Mesenchymal stem cell (in vitro differentiated cells and primary cell): ENCODE data around the gene PRRT2.

ENCODE experiments used
- DNase-seq: peaks from one replicate; pipeline ENCODE4 v3.0.0-alpha.2; 2013
- H2AFZ ChIP-seq: one replicate; pipeline ENCODE4 v1.6.1; 2013; ENCODE audit warnings: low read depth, mild to moderate bottlenecking, control low read depth, inconsistent platforms, low read length, moderate library complexity
- H2AK5ac ChIP-seq: 2 replicates; pipeline ENCODE4 v1.6.1; 2013; ENCODE audit warnings: low read length, moderate library complexity, mild to moderate bottlenecking, inconsistent platforms; ENCODE audit not compliant: severe bottlenecking
- H2BK120ac ChIP-seq: one replicate; pipeline ENCODE4 v1.6.1; 2013; ENCODE audit warnings: low read depth, mild to moderate bottlenecking, inconsistent platforms, low read length, moderate library complexity
- H2BK12ac ChIP-seq, 2 experiments: one replicate each; pipeline ENCODE4 v1.6.1; 2013; ENCODE audit warnings: inconsistent platforms in 2 of 2, low read length in 2 of 2, mild to moderate bottlenecking in 2 of 2, moderate library complexity in 2 of 2, control low read depth in 1 of 2
- H2BK15ac ChIP-seq: one replicate; pipeline ENCODE4 v1.6.1; 2013; ENCODE audit warnings: mild to moderate bottlenecking, low read depth, inconsistent platforms; ENCODE audit not compliant: poor library complexity, severe bottlenecking
- H2BK5ac ChIP-seq: 2 replicates; pipeline ENCODE4 v1.6.1; 2013; ENCODE audit warnings: low read depth, mild to moderate bottlenecking, low read length, control low read depth, inconsistent platforms; ENCODE audit not compliant: poor library complexity, severe bottlenecking
- H3K14ac ChIP-seq, 2 experiments: one replicate each; pipeline ENCODE4 v1.6.1; 2013; ENCODE audit warnings: inconsistent platforms in 2 of 2, low read length in 2 of 2, control low read depth in 1 of 2, mild to moderate bottlenecking in 1 of 2, moderate library complexity in 1 of 2
- H3K18ac ChIP-seq, 2 experiments: one replicate each; pipeline ENCODE4 v1.6.1; 2013; ENCODE audit warnings: inconsistent platforms in 2 of 2, low read length in 2 of 2, control low read depth in 1 of 2, low read depth in 1 of 2, mild to moderate bottlenecking in 1 of 2
- H3K23ac ChIP-seq, 2 experiments: one replicate each; pipeline ENCODE4 v1.6.1; 2013; ENCODE audit warnings: inconsistent platforms in 2 of 2, low read length in 2 of 2, mild to moderate bottlenecking in 2 of 2, moderate library complexity in 2 of 2, control low read depth in 1 of 2
- H3K27ac ChIP-seq: 2 replicates; pipeline ENCODE4 v1.5.1; 2013; ENCODE audit warnings: mild to moderate bottlenecking, moderate library complexity, low read length, control low read depth, inconsistent platforms; ENCODE audit not compliant: poor library complexity, severe bottlenecking
- H3K27me3 ChIP-seq, 2 experiments: 2 replicates each; pipeline versions ENCODE4 v1.6.1 to v1.7.0; 2013; ENCODE audit warnings: low read length in 2 of 2, mild to moderate bottlenecking in 2 of 2, moderate library complexity in 2 of 2, control low read depth in 1 of 2, inconsistent platforms in 1 of 2; ENCODE audit not compliant: control insufficient read depth in 1 of 2, insufficient read depth in 1 of 2
- H3K36me3 ChIP-seq, 2 experiments: 2 replicates each; pipeline versions ENCODE4 v1.6.1 to v1.7.0; 2013; ENCODE audit warnings: low read length in 2 of 2, control low read depth in 1 of 2, inconsistent platforms in 1 of 2, low read depth in 1 of 2, mild to moderate bottlenecking in 1 of 2; ENCODE audit not compliant: insufficient read depth in 2 of 2, control insufficient read depth in 1 of 2
- H3K4ac ChIP-seq, 2 experiments: one replicate each; pipeline ENCODE4 v1.6.1; 2013; ENCODE audit warnings: inconsistent platforms in 2 of 2, low read length in 2 of 2, mild to moderate bottlenecking in 2 of 2, moderate library complexity in 2 of 2, control low read depth in 1 of 2, low read depth in 1 of 2
- H3K4me1 ChIP-seq: 2 replicates; pipeline ENCODE4 v1.6.1; 2013; ENCODE audit warnings: low read depth, low read length, control low read depth; ENCODE audit not compliant: control insufficient read depth, insufficient read depth
- H3K4me2 ChIP-seq: 2 replicates; pipeline ENCODE4 v1.6.1; 2013; ENCODE audit warnings: low read length, mild to moderate bottlenecking, inconsistent platforms; ENCODE audit not compliant: poor library complexity, severe bottlenecking
- H3K4me3 ChIP-seq, 2 experiments: 2 replicates each; pipeline versions ENCODE4 v1.5.1 to v1.7.0; 2013; ENCODE audit warnings: low read length in 2 of 2, mild to moderate bottlenecking in 2 of 2, control low read depth in 1 of 2, low read depth in 1 of 2; ENCODE audit not compliant: insufficient read depth in 1 of 2
- H3K79me1 ChIP-seq: replicated peaks from 2 replicates; pipeline ENCODE4 v1.6.1; 2013; ENCODE audit warnings: mild to moderate bottlenecking, control low read depth, low read length, inconsistent platforms; ENCODE audit not compliant: poor library complexity, severe bottlenecking
- H3K9ac ChIP-seq: 2 replicates; pipeline ENCODE4 v1.7.0; 2013; ENCODE audit warnings: mild to moderate bottlenecking, low read length, moderate library complexity
- H3K9me3 ChIP-seq: 2 replicates; pipeline ENCODE4 v1.7.0; 2013; ENCODE audit warnings: mild to moderate bottlenecking, low read length; ENCODE audit not compliant: control insufficient read depth
- H4K8ac ChIP-seq: one replicate; pipeline ENCODE4 v1.6.1; 2013; ENCODE audit warnings: inconsistent platforms, mild to moderate bottlenecking, low read length, moderate library complexity
- H4K91ac ChIP-seq: one replicate; pipeline ENCODE4 v1.6.1; 2013; ENCODE audit warnings: mild to moderate bottlenecking, low read length, inconsistent platforms
- WGBS: methylation state at CpG from one replicate; pipeline ENCODE4 v1.1.7; 2013; ENCODE audit warnings: mixed read lengths; 5-methylcytosine and 5-hydroxymethylcytosine counted together

The PRRT2 gene

GRCh38 chr16:29789775-29790182 is 22.2 kb upstream of the PRRT2 start:
- no peaks in the 10 kb centered on the region for H3K27me3 ChIP-seq
- H2BK15ac ChIP-seq = peak overlapping the region; percentile 4
- H4K91ac ChIP-seq = peak overlapping the region; percentile 87
- H4K8ac ChIP-seq = peak overlapping the region; percentile 76
- peak overlapping the region in 1 of 2 experiments; percentile 10 for H2BK12ac ChIP-seq
- peak overlapping the region; percentile 12 to 50 for H3K4ac ChIP-seq
- H3K23ac ChIP-seq = no peak overlapping the region
- H3K4me1 ChIP-seq = peaks cover 15% of the 10 kb centered on the region
- H3K27ac ChIP-seq = peak overlapping the region; percentile 77
- H3K36me3 ChIP-seq = no peaks in the 10 kb centered on the region
- no peak overlapping the region for H2BK120ac ChIP-seq
- no peak overlapping the region for H2AK5ac ChIP-seq
- H3K4me3 ChIP-seq = peak overlapping the region; percentile 50 to 91
- peak overlapping the region; percentile 72 for H3K4me2 ChIP-seq
- 85% methylated on average over 20 of the region's 20 CpGs for WGBS
- H3K79me1 ChIP-seq = peaks cover 11% of the 10 kb centered on the region
- H3K18ac ChIP-seq = peak overlapping the region; percentile 7 to 79
- H2BK5ac ChIP-seq = no peak overlapping the region
- H3K9me3 ChIP-seq = no peaks in the 10 kb centered on the region
- H3K9ac ChIP-seq = peak overlapping the region; percentile 90
- H2AFZ ChIP-seq = peak overlapping the region; percentile 87
- H3K14ac ChIP-seq = peak overlapping the region in 1 of 2 experiments; percentile 63
- no peak for DNase-seq

GRCh38 chr16:29790183-29790948 is 21.6 kb upstream of the PRRT2 start, which contains the start of gene KIF22:
Gene KIF22, plus strand, starts transcription at chr16:29790751. Its CDS starts 9 bp downstream, at chr16:29790760.
- Histone ChIP-seq H3K23ac (no peak within 1 kb of the TSS), H3K4me2 (peak within 1 kb of the TSS; percentile 85), H3K36me3 (no peaks in the 10 kb centered on the region), H4K91ac (peak within 1 kb of the TSS; percentile 87), H2BK12ac (peak within 1 kb of the TSS in 1 of 2 experiments; percentile 10), H2AFZ (peak within 1 kb of the TSS; percentile 87), H3K4me1 (peaks cover 10% of the 10 kb centered on the region), H2AK5ac (no peak within 1 kb of the TSS), H3K18ac (peak within 1 kb of the TSS; percentile 37 to 79), H3K14ac (peak within 1 kb of the TSS in 1 of 2 experiments; percentile 63), H2BK120ac (no peak within 1 kb of the TSS), H3K4me3 (peak within 1 kb of the TSS; percentile 91 to 98), H4K8ac (peak within 1 kb of the TSS; percentile 76), H3K27me3 (no peaks in the 10 kb centered on the region), H3K27ac (peak within 1 kb of the TSS; percentile 77), H3K9me3 (no peaks in the 10 kb centered on the region), H2BK15ac (peak within 1 kb of the TSS; percentile 4), H3K4ac (peak within 1 kb of the TSS; percentile 40 to 50), H3K79me1 (peaks cover 16% of the 10 kb centered on the region), H2BK5ac (no peak within 1 kb of the TSS), H3K9ac (peak within 1 kb of the TSS; percentile 90)
- 3% methylated on average over 66 of the region's 67 CpGs for WGBS
- peak; percentile 98 for DNase-seq

GRCh38 chr16:29790949-29791844 is 20.8 kb upstream of the PRRT2 start:
- peak; percentile 25 for DNase-seq
- no peaks in the 10 kb centered on the region for H3K36me3 ChIP-seq
- WGBS = 3% methylated on average over 27 of the region's 31 CpGs

More at GRCh38 chr16:29790949-29791844, 20.8 kb upstream of the PRRT2 start:
- Histone ChIP-seq H3K4ac (no peak overlapping the region), H2BK12ac (no peak overlapping the region), H4K8ac (no peak overlapping the region), H2AK5ac (no peak overlapping the region), H2BK15ac (no peak overlapping the region), H3K18ac (peak overlapping the region; percentile 37 to 71), H3K14ac (peak overlapping the region in 1 of 2 experiments; percentile 53), H2BK120ac (no peak overlapping the region), H3K9ac (peak overlapping the region; percentile 90), H3K23ac (no peak overlapping the region), H3K79me1 (peaks cover 17% of the 10 kb centered on the region), H2AFZ (peak overlapping the region; percentile 75), H3K4me2 (peak overlapping the region; percentile 85), H3K4me3 (peak overlapping the region; percentile 91 to 98), H3K4me1 (peaks cover 7% of the 10 kb centered on the region), H3K27ac (no peak overlapping the region), H2BK5ac (no peak overlapping the region), H3K27me3 (no peaks in the 10 kb centered on the region), H3K9me3 (no peaks in the 10 kb centered on the region), H4K91ac (peak overlapping the region; percentile 36)
